GM12873 (cell line): ENCODE measurements around the gene IFFO2.

Source experiments
- TF ChIP-seq, protein P1 (sequence below): IDR thresholded peaks from 2 replicates; pipeline ENCODE4 v1.5.1; 2012; ENCODE audit warnings: low read depth, mild to moderate bottlenecking, moderate library complexity, low read length, control low read depth; ENCODE audit not compliant: insufficient read depth; ENCODE audit errors: missing control alignments

IFFO2 gene

DNA sequence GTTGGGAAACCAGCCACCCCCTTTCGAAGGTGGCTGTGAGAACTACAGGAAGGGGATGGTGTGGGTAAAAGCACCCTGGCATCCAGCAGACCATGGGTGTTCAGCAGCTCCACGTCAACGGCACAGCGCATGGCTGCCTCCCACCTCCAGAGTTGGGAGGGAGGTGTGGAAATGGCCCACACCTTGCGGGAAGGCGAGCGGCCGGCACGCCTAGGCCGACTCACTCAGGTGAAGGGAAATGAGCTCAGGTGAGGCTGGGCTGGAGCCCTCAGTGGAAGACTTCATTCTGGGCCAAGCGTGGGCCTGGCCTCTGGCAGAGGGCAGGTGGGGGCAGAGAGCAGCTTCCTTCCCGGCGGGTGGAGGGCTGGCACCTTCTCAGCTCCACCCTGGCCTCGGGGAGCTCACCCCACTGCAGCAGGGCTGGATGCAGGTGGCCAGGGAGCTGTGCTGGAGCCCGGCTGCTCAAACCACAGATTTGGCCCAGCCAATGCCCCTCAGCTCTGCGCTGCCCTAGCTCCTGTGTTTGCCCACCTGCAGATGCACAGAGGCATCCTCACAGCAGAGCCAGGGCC lies 29.3 kb downstream of the IFFO2 start:
- TF ChIP-seq, protein P1, sequence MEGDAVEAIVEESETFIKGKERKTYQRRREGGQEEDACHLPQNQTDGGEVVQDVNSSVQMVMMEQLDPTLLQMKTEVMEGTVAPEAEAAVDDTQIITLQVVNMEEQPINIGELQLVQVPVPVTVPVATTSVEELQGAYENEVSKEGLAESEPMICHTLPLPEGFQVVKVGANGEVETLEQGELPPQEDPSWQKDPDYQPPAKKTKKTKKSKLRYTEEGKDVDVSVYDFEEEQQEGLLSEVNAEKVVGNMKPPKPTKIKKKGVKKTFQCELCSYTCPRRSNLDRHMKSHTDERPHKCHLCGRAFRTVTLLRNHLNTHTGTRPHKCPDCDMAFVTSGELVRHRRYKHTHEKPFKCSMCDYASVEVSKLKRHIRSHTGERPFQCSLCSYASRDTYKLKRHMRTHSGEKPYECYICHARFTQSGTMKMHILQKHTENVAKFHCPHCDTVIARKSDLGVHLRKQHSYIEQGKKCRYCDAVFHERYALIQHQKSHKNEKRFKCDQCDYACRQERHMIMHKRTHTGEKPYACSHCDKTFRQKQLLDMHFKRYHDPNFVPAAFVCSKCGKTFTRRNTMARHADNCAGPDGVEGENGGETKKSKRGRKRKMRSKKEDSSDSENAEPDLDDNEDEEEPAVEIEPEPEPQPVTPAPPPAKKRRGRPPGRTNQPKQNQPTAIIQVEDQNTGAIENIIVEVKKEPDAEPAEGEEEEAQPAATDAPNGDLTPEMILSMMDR: no peak

DNA sequence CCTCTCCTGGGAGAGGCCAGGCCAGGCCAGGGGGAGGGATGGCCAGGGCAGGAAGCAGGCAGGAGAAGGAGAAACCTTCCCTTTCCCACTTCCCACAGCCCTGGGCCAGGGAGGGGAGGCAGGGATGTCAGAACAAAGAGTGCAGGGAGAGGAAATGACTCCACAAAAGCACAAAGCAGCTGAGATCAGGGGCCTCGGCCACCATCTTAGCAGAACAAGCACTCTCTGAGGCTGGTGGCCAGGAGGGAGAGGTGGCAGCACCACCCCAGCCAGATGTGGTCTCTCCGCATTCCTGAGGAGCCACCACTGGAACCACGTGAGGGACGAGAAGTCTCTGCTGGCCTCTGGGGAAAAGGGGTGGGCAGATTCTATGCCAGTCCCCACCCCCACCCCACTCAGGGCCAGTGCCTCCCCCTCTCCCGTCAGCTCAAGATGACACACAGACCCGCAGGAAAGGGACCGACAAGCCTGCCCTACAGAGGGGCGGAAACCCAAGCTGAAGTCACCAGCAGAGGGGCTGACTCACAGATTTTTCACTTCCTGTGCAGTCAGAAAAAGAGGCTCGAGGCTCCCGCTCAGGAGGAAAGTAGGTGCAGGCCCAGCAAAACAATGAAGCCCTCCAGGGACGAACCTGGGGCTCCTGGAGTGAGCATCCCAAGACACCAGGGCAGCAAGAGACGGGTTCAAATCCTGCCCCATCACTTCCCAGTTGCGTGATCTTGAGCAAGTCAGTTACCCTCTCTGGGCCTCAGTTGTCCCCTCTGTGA lies 30.0 kb downstream of the IFFO2 start:
- TF ChIP-seq, protein P1: no peak

DNA sequence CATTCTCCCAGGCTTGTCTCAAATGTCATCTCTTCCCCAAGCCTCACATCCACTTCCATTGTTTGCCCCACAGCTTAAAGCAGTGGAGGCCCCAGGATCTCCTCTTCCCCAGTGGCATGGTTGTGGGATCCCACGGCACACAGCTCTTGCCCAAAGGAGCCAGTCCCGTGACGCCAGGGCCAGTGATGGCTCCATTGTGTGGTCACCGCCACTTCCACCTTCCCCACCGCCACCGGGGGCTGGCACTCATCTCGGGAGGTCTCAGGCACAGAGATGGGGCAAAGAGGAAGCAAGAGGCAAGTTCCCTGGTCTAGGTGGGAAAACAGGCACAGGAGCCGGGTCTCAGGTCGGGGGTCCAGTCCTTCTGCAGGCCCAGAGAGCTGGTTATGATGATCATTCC lies 31.2 kb downstream of the IFFO2 start:
- TF ChIP-seq, protein P1: no peak

DNA sequence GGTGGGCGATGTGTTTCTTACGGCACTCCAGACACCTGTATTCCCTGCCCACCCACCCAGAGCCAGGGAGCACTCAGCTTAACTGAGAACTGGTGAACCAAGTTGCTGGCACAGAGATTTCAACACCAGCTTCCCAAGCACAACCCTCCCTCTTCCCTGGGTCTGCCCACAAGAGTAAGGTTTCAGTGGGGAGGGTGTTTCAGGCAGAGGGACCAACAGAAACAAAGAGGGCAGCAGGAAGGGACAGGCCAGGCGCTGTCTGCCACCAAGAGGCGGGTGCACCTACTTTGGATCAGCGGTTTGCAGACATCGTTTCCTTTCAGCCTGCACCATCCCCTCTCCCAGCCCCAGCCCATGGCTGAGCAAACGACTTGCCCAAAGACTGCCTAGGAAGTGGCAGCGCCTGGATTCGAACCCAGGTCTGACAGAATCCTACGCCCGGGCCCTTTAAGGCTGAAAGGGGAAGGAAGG lies 32.2 kb downstream of the IFFO2 start:
- TF ChIP-seq, protein P1: no peak

DNA sequence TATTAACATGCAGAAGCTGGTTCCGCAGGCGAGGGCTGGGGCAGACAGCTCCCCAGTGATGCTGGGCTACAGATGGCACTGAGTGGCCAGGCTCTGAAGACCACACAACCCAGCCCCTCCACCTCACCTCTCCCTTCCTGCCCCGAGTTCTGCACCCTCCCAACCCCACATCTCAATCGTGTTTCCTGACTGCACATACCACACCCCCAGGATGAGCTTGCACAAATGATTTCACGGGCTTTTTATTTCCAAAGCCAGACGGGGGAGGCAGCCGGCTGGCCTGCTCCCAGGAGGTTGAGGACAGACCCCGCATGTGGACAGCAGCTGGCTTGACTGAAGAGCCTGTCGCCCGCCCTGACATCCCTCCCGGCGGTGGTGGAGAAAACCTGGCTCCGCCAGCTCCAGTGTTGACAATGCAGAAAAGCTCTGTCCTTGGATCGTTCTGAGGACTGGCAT lies 32.7 kb downstream of the IFFO2 start:
- TF ChIP-seq, protein P1: no peak

DNA sequence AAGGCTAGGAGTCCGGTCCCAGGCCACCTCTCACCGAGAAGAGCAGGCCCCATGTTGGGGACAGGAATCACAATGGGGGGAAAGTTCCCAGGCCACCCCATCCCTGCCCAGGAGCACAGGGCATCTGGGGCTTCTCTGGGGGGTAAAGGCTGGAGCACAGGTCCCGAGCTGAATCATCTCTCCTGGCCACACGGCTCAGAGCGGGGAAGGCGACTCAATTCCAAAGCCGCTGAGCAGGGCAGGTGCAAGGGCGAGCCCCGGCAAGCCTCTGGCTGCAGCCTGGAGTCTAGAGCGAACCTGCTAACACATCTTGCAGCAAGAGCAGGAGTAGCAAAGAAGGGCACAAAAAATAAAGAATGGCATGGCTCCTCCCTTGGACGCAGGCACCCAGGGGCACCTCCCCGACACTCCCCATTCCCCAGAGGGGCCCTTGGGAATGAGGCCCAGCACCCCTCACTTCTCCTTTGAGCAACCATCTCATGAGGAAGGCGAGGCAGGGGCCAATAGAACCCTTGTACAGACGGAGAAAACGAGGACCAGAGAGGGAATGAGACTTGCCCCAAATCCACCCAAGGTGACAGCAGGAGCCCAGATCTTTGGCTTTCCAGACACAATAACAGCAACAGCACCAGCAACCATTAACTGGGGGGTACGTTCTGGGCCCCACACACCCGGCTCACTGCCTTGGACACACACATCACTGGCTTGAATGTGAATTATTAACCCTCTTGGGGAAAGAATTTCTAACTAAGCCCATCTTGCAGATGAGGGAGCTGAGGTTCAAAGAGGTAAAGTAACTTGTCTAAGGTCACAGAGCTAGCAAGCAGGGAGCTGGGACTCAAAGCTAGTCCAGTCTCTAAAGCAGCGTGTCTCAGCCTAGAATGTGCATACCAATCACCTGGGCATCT lies 33.4 kb downstream of the IFFO2 start:
- TF ChIP-seq, protein P1: no peak

DNA sequence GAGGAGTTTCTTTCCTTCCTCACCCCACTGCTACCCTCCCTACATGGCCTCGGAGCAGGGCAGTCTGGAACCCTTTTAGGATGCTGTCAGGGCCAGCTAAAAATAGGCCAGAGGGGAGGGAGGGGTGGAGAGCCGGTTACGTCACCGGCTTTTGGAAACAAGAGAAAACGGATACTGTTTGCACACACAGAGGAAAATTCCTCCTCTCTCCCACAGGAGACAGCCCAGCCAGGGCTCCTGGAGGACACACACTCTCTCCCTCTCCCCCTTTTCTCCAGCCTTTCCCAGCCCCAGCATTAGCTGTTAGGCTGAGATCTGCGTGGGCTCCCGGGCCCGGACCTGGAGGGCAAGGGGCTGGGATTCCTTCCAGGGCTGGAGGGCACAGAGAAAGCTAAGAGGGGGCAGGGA lies 34.2 kb downstream of the IFFO2 start:
- TF ChIP-seq, protein P1: no peak
